22Rv1 (cell line): ENCODE measurements around the gene RAMACL.

Experiments used
- ZFX ChIP-seq: fragments of 450-650 bp; IDR thresholded peaks from 2 replicates; pipeline ENCODE4 v1.6.1; 2017; ENCODE audit warnings: antibody characterized with exemption, borderline replicate concordance
- TF ChIP-seq, protein P1 (sequence below): fragments of 450-650 bp; IDR thresholded peaks from 2 replicates; pipeline ENCODE4 v1.5.1; 2017; ENCODE audit warnings: mild to moderate bottlenecking

DNA sequence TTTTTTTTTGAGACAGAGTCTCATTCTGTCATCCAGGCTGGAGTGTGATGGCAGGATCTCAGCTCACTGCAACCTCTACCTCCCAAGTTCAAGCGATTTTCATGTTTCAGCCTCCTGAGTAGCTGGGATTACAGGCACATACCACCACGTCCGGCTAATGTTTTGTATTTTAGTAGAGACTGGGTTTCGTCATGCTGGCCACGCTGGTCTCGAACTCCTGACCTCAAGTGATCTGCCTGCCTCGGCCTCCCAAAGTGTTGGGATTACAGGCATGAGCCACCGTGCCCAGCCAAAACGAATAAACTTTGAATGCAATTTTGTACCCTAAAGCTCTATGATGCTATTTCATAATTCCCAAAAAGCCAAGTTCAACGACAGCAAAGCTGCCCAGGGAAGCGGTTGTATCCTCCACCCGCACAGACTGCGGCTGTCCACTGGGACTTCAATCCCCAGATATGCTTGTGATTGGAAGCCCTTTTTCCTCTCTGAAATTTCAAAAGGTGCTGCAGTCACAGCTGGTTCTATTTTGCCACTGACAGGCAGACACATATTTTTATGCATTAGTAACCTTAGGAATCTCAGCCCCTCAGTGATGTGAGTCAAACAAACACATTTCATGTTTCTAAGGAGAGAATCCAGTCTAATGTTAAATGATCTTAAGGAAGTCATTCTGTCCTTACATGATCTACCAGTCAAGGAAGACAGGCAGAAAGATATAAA is 8.7 kb upstream of the RAMACL start:
- TF ChIP-seq, protein P1, sequence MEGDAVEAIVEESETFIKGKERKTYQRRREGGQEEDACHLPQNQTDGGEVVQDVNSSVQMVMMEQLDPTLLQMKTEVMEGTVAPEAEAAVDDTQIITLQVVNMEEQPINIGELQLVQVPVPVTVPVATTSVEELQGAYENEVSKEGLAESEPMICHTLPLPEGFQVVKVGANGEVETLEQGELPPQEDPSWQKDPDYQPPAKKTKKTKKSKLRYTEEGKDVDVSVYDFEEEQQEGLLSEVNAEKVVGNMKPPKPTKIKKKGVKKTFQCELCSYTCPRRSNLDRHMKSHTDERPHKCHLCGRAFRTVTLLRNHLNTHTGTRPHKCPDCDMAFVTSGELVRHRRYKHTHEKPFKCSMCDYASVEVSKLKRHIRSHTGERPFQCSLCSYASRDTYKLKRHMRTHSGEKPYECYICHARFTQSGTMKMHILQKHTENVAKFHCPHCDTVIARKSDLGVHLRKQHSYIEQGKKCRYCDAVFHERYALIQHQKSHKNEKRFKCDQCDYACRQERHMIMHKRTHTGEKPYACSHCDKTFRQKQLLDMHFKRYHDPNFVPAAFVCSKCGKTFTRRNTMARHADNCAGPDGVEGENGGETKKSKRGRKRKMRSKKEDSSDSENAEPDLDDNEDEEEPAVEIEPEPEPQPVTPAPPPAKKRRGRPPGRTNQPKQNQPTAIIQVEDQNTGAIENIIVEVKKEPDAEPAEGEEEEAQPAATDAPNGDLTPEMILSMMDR = no peak
- TF ChIP-seq ZFX = no peak
